Fibroblast of skin of left quadriceps (primary cell): ENCODE measurements around the gene ITGB3.
"Not testable (repeated sequence)": the region's sequence is repeated elsewhere in the genome, so short reads cannot be mapped to it uniquely, and the experiment has no call there.

Experiments
- DNase-seq, 2 experiments: peaks; one replicate each; pipeline ENCODE4 v3.0.0-alpha.2; 2013; ENCODE audit warnings: low read depth in 2 of 2

The ITGB3 gene

DNA sequence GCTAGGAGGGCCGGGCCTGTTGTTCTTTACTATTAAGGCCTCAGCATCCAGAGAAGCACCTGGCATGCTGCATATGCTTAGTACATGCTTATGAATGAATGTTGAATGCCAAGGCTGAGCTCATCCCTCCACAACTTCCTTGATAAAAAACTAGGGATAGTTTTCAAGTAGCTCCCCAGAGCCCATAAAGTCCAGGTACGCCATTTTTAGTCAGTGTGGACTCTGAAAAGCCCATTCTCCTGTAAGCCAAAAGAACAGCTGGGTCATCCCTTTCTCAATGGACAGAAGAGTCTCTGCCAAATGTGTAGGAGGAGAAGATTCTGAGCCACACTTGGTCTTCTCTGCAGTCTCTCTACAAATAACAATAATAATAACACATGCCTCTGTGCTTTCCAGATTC is 8.9 kb upstream of the ITGB3 start:
- no peak for DNase-seq

- DNase-seq: no peak
Measured at GRCh38 chr17:47246120-47246519, 7.5 kb upstream of the ITGB3 start.

DNA sequence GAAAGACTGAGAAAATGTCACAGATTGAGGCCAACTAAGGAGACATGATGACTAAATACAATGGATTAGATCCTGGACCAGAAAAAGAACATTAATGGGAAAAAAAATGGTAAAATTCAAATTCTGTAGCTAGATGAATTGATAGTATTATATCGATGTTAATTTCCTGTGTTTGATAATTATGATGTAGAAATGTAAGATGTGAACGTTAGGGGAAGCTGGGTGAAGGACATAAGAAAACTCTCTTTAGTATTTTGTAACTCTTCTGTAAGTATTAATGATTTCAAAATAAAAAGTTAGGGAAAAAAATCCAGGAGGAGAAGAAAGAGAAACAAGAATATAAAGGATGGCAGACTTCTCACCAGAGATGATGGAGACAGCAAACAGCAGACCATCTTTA is 2.8 kb upstream of the ITGB3 start:
- no peak for DNase-seq

DNA sequence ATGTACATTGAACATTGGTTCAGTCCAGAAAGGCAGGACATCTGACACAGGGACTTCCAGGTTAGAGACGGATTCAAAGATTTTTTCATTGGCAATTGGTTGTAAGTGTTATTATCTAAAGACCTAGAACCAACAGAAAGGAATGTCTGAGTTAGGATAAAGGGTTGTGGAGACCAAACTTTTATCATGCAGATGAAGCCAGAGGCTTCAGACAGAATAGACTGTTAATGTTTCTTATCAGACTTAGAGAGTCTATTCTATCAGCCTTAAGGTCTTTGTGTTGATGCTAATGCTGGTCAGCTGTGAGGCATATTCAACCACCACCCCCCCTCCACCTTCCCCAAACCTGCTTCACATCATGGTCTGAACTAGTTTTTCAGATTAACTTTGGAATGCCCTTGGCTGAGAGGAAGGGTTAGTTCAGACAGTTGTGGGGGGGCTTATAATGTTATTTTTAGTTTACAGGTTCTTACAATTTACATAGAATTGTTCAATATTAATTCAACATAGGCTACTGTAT is 2.1 kb upstream of the ITGB3 start:
- no peak for DNase-seq

GRCh38 chr17:47252209-47252608 is 1.4 kb upstream of the ITGB3 start:
- no peak for DNase-seq

DNA sequence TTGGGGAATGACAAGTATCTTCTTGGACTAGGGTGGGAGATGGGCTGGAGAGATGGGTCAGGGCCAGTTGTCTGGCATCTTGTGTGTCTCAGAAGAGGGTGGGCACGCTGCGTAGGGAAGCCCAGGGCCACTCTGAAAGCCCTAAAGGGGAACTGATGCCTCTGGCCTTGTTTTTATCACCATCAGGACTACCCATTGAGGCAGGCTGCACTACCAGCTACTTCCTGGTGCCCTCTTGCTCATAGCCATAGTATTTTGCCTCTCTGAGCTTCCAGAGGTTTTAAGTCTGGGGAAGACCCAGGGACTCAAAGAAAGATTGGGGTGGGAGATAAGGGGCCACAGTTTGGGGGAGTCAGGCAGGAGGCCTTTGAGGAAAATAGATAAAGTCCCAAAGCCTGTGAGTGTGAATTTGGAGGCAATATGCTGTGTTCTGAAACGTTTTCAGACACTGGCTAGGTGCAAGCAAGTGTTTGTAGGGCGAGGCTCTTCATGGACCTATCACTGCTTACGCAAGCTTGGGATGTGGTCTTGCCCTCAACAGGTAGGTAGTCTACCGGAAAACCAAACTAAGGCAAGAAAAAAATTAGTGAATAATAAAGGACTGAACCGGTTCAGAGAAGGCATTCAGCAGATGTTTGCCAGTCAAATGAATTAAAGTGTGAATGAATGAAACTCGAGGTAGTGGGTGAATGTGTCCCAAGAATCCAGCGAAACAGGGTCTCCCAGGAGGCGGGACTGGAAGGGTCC is 688 bp upstream of the ITGB3 start:
- DNase-seq: no peak

DNA sequence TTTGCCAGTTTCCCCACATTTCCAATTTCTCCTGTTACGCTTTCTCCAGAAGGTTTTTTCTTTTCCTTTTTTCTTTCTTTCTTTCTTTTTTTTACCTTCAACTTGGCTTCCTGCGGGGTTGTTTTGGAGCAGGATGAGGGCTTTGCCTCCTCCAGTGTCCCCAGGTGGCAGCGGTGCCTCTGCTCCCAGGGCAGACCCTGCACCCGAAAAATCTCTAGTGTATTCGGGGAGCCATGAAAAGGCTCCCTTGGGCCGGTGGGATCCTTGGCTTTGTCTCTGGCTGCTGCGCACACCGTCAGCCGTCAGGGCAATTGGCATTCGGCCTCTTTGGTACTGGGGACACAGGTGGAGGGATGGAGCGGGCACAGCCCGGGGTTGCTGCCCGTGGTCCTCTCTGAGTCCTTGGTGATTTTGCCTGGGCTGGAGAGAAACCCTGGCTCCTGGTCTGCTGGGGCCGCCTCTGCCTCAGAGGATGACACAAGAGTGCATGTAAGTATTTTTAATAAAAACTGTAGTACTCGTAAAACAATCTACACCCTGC is 846 bp downstream of the ITGB3 start:
- DNase-seq: no peak

GRCh38 chr17:47257651-47258339 is 4.2 kb downstream of the ITGB3 start:
- DNase-seq: peak; percentile 46 to 58

- DNase-seq: no peak
Measured at GRCh38 chr17:47262586-47262985, 9.0 kb downstream of the ITGB3 start.

DNA sequence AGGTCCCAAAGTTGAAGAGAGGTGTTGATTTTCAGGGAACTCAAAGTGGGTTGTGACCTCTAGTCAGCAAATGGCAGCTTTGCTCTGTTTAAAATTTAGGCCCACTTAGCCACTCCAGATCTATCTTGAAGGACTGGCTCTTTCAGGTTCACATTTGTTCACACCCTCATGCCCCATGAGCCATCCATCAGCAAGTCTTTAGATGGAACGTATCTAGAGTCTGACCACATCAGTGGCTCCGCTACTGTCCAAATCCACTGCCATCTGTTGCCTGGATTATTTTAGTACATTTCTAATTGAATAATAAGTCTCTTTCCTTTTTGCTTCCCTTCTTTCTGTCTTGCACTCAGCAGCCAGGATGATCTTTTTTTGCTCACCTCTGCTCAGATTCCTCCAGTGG is 10.5 kb downstream of the ITGB3 start:
- no peak for DNase-seq

DNA sequence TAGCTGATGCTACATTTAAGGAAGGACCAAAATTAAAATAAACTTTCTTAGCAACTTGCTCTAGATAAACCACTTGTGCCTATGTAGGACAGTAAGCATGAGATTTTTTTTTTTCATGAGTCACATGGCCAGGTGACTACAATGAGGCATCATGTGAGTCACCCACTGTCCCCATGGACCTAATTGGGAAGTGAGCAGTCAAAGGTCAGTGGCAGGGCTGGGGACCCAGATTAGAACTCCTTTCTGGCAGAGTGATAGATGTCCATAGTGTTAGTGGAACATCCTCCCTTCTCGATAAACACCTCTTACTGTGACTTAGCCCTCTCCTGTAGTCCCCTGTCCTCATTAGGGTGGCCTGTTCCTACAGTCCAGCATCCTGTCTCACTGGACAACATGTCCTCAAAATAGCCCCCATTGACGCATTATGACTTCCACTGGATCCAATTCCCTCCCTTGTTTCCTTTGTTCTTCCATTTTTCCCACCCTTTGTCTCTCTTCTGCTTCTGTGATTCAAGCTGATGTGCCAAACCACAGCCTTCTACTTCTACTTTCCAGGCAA is 12.4 kb downstream of the ITGB3 start:
- no peak for DNase-seq

DNA sequence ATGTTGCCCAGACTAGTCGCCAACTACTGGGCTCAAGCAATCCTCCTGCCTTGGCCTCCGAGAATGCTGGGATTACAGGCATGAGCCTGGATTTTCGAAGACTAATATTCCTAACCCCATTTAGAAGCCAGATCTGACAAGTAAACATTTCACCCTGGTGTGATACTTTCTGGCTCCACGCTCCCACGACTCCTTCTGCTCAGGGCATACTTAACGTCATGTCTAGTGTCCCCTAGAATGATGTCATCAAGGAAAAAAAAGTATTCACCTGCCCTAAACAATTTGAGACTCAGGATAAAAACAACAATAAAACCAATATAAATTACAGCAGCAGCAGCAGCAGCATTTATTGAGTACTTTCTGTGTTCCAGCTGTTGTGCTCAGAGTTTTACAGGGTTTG is 13.2 kb downstream of the ITGB3 start:
- DNase-seq: no peak

- peak; percentile 95 to 96 for DNase-seq
Measured at GRCh38 chr17:47267354-47267828, 13.8 kb downstream of the ITGB3 start.

DNA sequence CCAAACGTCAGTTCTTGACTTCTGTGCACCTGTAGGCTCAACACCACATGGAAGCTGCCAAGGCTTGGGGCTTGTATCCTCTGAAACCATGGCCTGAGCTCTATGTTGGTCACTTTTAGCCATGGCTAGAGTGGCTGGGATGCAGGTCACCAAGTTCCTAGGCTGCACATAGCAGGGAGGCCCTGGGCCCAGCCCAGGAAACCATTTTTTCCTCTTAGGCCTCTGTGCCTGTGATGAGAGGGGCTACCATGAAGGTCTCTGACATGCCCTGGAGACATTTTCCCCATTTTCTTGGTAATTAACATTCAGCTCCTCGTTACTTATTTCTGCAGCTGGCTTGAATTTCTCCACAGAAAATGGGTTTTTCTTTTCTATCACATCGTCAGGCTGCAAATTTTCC is 15.3 kb downstream of the ITGB3 start:
- not testable (repeated sequence) for DNase-seq

DNA sequence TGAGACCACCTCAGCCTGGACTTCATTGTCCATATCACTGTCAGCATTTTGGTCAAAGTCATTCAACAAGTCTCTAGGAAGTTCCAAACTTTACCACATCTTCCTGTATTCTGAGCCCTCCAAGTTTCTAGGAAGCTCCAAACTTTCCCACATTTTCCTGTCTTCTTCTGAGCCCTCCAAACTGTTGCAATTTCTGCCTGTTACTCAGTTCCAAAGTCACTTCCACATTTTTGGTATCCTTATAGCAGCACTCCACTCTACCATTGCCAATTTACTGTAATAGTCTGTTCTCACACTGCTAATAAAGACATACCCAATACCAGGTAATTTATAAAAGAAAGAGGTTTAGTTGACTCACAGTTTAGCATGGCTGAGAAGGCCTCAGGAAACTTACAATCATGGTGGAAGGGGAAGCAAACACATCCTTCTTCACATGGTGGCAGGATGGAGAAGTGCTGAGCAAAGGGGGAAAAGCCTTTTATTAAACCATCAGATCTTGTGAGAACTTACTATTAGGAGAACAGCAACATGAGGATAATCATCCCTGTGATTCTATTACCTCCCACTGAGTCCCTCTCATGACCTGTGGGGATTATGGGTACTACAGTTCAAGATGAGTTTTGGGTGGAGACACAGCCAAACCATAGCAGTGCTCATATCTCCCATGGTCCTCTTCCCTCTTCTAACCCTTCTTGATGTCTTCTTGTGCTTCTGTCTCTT is 16.1 kb downstream of the ITGB3 start:
- not testable (repeated sequence) for DNase-seq

DNA sequence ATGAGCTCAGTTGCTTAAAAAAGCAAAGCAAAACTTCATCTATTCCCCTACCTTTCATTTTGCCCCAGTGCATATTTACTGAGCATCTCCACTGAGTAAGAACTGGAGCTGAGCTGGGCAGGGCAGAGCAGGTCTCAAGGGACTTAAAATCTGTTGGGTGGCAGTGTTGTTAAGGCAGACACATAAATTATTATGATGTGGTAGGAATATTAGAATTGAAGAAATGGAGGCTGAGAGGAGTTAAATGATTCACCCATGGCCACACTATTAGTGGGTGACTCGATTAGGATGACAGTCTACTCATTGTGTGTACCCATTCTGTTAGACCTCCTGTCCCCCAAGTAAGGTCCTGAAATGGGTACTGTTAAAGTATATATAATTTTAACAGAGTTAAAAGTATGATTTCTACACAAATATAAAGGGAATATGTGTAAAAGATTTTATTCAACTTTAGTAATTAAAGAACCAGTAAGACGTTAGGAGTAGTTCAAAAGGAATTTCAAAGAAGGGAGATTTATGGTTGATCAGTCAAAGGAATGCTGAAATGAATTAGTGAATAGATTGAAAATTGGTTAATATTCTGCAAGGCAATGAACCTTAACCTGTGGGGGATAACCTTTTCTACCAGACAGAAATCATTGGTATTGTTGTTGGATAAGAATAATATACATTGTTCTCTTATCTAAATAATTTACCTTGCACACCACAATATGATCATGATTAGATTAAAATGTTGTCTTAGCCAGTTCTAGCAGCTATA is 17.5 kb downstream of the ITGB3 start:
- no peak for DNase-seq

DNA sequence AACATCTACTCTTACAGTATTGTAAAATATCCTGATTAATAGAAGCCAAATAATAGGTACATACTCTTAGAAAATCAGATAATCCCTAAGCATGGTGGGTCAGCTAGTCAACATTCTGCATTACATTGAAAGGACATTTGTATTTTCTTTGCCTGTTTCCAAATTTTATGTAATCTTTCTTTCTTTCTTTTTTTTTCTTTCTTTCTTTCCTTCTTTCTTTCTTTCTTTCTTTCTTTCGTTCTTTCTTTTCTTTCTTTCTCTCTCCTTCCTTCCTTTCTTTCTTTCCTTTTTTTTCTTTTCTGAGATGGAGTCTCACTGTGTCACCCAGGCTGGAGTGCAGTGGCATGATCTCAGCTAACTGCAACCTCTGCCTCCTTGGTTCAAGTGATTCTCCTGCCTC is 18.9 kb downstream of the ITGB3 start:
- DNase-seq: no peak

- DNase-seq: no peak
Measured at GRCh38 chr17:47273245-47273644, 19.6 kb downstream of the ITGB3 start.

GRCh38 chr17:47274319-47275069 is 20.9 kb downstream of the ITGB3 start:
- DNase-seq: no peak

DNA sequence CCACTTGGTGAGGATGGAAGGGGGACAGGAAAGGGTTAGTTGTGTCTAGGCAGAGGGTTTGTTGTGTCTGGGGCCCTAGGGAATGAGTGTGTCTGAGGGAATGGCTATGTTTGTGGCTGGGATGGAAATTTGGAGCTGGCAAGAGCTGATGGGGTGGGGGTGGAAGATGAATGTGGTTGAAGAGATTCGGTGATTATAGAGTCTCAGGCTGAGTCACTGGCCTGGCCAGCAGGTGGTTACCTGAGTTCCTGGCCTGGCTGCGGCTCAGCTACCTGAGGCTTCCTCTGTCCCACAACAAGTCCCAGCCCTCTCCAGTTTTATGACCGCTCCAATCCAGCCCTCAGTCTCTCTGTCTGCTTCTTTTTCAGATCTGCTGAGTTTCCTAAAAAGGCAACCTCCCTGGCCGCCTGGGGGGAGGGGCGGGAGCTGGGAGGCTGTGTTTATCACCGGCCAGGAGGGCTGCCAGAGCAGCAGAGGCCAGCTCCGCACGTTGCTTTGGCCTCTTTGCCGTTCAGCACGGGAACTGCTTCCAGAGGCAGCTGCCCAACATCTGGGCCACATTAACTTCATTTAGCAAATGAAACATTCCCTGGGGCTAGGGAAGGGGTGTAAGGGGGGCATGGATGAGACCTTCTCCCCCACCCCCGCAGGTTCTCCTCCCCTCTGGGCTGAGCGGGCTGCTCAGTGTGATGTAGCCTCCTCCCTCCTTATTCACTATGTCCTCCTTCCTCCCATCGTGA is 21.8 kb downstream of the ITGB3 start:
- DNase-seq: peak; percentile 89 to 90
